ENCODE results near the gene INSR.

Gene INSR

DNA sequence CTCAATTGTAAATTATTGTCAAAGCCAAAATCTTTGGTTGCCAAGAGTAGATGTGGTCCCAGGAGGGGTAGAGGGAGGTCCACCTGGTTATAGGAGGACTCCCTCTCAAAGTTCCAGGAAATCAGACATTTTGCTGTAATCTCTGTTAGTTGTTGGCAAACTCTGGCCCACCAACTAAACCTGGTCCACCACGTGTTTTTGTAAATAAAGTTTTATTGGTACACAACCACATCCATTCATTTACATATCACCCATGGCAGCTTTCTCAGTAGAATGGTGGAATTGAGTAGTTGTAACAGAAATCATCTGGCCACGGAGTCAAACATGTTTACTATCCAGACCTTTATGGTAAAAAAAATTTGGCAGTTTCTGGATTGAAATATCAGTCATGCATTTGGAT lies 154.1 kb downstream of the INSR start:
- DNase-seq (ENCODE audit: low spot score) = no peak

DNA sequence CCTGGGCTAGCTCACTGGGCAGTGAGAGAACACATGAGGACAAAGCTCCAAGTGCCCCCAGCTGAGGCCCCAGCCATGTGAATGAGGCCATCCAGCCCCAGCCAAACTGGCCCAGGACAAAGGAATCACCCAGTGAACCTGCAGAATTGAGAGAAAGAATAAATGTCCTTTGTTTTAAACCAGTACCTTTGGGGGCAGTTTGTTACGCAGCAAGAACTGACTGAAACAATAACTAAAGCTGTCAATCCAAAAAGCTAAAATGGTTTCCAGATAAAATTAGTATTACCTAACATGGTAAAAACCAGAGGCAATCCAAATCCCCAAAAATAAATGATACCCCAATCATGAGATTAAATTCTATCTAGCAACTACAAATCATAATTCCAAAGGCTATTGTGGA lies 155.1 kb downstream of the INSR start:
- DNase-seq (ENCODE audit: low spot score) = no peak

DNA sequence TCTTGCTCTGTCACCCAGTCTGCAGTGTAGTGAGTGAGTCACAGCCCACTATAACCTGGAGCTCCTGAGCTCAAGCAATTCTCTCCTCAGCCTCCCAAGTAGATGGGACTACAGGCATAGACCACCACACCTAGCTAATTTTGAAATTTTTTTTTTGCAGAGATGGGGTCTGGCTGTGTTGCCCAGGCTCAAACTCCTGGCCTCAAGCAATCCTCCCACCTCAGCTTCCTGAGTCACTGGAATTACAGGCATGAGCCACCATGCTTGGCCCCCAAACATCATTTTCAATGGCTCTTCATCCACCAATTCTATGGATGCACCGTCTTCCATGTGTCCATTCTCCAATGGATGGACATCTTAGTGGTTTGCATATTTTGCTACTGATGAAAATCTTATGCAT lies 155.8 kb downstream of the INSR start:
- DNase-seq (ENCODE audit: low spot score) = no peak

DNA sequence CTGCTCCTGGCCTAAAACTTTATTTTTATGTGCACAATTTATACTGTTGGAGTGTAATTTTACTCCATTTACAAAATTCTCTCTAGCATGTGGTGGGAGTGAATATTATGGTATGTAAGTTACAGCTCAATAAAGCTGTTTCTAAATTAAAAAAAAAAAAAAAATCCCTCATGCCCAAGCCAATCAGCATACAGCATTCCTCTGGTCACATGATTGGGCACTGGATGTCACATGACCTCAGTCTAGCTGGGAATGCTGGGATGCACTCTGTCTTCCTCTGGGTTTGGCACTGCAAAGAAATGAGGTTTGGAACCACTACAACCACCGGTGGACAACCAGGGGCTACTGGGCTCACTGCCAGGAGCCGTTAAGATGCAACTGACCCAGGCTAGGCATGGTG lies 157.1 kb downstream of the INSR start:
- DNase-seq (ENCODE audit: low spot score) = no peak

DNA sequence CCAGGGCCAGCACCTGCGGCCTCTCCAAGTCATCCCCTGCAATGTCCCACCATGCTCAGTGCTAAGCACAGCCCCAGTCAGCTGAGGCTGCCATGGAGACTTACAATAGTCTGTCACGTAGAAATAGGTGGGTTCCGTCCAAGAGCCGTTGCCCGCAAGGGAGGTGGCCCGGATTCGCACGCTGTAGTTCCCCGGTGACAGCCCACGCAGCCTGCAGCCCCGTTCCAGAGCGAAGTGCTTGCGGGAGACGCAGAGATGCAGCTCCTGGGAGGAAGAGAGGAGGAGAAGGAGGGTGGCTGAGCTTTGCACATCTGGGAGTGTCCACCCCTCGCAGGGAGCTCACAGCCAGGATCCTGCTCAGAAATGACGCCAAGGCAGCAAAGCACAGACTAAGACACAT lies 162.2 kb downstream of the INSR start:
- no peak for DNase-seq (ENCODE audit: low spot score)

DNA sequence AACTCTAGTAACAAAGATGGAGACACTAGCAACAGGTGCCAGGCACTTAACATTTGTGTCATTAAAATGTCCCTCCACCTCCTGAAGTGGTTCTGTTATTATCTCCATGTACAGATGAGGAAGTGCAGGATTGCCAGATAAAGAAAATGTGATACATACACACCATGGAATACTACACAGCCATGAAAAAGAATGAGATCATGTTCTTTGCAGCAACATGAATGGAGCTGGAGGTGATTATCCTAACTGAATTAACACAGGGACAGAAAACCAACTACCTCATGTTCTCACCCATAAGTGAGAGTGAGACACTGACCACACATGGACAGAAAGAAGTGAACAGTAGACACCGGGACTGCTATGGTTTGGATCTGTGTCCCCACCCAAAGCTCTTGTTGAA lies 164.2 kb downstream of the INSR start:
- DNase-seq (ENCODE audit: low spot score) = no peak

DNA sequence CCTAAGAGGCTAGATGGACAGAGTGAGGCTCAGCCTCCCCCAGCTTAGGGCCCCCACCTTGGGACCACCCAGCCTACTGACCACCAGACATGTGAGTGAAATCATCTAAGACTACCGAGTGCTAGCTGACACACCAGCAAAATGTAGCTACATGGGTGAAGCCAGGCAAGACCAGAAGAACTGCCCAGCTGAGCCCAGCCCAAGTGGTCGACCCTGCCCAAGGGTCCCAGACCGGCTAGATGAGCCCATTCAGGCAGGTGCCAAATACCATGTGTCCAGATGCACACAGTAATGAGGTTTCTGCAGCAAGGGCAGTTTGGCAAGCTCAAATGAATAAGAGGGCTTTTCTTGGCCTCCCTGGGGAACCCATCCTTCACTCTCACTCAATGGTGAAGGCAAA lies 168.1 kb downstream of the INSR start:
- DNase-seq (ENCODE audit: low spot score) = no peak

DNA sequence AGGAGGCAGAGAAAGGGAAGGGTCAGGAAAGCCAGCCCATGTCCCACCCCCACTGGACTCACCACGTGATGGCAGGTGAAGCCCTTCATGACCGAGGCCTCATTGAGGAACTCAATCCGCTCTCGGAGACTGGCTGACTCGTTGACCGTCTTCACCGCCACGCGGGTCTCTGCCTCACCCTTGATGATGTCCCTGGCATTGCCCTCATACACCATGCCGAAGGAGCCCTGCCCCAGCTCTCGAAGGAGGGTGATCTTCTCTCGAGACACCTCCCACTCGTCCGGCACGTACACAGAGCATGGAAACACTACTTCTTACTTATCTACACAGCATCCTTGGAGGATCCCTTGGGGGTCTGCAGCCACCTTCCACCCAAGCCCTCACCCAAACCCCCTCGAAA lies 169.0 kb downstream of the INSR start:
- DNase-seq (ENCODE audit: low spot score) = no peak

DNA sequence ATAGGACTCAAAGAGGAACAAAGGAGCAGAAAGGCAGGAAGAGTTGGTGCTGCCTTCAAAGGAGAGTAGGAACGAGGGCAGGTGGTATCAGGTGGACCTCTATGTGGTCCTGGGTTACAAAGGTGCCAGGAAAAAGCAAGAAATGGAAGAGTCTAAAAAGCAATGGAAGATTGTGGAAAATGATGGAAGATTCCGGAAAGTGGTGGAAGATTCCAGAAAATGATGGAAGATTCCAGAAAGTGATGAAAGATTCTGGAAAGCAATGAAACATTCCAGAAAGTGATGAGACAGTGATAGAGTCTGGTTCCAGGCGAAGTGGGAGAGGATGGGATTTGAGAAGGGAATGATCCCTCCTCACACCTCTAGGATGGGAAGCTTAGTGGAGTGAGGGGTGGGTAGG lies 169.4 kb downstream of the INSR start:
- DNase-seq (ENCODE audit: low spot score) = no peak

DNA sequence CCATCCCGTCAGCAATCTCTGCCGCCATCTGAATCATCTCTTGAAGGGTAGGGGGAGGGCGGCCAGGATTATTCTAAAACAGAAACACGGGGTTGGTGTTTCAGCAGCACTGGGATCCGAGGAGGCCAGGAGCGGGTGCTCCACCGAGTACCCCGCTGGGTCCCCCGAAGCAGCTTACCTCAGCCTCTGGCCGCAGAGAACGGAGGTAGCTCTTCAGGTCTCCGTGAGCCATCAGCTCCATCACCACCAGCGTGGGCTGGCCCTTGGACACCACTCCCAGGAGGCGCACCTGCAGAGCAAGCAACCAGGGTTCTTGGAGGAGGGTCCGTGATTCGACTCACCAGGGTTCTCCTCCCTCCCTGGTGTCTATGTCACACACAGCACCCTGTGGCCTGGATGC lies 171.5 kb downstream of the INSR start:
- no peak for DNase-seq (ENCODE audit: low spot score)

DNA sequence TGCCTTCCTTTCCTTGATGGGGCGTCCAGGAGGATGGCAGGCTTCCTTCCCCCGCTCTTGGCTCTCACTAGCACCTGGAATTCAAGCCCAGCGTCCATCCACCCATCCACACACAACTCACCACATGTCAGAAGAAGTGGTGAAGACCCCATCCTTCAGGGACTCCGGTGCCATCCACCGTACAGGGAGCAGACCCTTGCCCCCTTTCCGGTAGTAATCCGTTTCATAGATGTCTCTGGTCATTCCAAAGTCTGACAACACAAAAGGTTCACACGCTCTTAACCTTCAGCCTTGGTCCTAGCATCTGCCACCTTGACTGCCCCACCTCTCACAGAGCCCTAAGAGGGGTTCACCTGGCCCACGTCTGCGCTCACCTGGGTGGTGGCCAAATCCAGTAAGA lies 173.7 kb downstream of the INSR start:
- DNase-seq (ENCODE audit: low spot score) = no peak

DNA sequence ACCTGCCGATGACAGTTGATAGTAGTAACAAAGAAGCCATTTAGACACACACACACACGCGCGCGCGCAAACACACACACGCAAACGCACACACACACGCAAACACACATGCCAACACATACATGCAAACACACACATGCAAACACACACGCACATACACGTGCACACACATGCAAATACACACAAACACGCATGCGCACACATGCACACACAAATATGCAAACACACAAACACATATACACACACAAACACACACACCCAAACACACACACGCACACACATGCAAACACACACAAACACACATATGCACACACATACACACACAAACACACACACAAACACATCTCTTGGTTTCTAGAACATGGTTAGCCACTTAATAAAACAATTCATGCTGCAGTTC lies 174.6 kb downstream of the INSR start:
- no peak for DNase-seq (ENCODE audit: low spot score)

DNA sequence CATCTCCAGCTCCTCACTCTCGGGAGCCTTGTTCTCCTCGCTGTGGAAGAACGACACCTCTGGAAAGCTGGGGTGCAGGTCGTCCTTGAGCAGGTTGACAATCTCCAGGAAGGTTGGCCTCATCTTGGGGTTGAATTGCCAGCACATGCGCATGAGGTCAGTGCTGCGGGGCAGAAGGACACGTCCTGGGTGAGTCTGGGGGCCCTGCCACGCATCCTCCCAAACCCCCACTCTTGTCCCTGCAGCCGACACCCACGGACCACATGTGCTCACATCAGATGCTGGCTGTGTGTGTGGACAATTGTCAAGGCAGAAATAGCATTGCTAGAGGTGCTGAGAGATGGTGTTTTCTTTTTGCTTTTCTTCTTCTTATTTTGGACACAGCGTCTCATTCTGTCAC lies 177.0 kb downstream of the INSR start:
- no peak for DNase-seq (ENCODE audit: low spot score)

DNA sequence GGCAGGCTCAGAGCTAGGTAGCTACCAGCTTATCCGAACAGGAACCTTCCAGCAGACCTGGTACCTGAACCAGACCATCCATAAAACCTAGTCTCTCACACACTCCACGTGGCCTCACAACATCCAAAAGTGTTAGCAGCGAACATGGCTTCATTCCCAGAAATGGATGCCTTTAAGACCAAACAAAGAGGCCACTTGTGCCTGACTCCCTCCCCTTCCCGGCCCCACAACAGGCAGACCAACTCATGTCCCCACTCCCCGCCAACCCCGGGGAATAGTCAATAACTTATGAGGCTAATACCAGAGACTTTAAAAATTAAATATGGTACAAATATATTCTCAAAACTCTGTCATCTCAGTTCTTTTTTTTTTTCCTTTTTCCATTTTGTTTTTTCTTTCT lies 178.5 kb downstream of the INSR start:
- no peak for DNase-seq (ENCODE audit: low spot score)

DNA sequence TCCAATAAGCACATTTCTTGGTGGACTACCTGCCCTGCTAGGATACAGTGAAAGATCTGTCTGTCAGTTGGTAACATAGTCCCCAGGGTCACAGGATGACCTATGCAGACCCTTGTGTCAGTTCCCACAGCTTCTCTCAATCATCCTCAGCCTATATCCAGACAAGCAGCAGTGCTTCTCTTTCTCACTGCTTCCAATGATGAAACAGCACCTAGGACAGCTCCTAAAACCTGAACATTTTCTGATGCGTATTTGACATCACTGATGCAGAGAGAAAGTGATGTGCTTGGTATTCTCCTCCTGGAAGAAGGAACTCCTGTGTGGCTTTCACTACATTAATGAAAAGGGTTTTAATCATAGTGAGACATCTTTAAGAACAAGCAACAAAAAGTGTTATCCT lies 181.0 kb downstream of the INSR start:
- DNase-seq (ENCODE audit: low spot score) = no peak

DNA sequence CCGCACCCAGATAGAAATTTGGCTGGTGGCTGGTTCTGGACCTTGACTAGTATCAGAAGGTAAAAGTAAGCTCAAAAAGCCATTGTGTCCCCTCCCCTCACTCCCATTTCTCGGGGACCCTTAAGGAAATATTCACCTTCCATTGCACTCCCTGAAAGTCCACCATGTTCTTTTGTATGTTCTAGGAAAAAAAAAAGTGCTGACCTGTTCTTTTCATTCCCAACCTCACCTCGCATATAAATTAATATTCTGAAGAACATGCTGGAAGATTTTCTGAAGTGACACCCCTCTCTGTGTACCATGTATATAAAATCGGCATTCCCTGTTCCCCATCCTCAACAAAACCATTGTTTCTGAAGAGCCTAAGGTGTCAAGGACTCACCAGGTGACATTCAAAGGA lies 181.5 kb downstream of the INSR start:
- DNase-seq (ENCODE audit: low spot score) = no peak

DNA sequence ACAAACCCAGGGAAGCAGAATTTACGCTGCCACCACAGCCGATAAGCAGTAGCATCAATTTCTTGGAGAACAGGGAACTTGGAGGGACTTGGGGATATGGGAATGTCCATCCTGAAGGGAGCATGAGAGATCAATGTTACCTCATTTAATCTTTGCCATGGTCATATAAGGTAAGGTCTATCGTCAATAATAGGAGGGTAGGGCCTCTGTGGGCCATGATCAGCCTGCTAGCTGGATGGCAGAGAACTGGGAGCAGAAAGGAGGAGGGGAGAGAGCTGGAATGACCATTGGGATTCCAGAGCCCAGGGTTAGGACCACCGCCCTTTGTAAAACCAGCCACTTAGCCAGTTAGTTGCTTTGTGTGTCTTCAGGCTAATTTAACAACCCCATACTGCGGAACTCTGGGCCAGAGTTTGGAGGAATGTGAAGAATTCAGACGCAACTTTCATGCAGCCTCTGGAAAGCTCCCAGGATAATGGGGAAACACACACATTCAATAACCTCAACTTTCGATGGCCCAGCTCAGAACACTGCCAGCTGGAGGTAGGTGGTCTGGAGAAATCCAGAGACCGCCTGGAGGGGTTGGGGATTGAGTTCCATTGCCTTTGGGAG lies 184.4 kb downstream of the INSR start:
- DNase-seq (ENCODE audit: low spot score) = no peak

DNA sequence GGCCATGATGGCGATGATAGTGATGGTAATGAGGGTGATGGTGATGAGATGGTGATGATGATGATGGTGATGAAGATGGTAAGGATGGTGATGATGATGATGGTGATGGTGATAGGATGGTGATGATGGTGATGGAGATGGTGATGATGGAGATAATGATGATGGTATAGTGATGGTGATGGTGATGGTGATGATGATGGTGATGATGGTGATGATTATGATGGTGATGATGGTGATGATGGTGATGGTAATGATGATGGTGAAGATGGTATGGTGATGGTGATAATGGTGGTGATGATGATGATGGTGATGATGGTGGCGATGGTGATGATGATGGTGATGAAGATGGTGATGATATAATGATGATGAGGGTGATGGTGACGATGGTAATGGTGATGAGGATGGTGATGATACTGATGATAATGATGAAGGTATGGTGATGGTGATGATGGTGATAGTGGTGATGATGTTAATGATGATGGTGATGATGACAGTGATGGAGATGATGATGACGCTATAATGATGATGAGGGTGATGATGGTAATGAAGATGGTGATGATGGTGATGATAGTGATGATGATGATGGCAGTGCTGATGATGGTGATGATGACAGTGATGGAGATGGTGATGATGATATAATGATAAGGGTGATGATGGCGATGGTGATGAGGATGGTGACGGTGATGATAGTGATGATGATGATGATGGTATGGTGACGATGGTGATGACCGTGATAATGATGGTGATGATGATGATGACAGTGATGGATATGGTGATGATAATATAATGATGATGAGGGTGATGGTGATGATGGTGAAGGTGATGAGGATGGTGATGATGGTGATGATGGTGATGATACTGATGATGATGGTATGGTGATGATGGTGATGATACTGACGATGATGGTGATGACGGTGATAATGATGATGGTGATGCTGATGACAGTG lies 187.2 kb downstream of the INSR start:
- no peak for DNase-seq (ENCODE audit: low spot score)

DNA sequence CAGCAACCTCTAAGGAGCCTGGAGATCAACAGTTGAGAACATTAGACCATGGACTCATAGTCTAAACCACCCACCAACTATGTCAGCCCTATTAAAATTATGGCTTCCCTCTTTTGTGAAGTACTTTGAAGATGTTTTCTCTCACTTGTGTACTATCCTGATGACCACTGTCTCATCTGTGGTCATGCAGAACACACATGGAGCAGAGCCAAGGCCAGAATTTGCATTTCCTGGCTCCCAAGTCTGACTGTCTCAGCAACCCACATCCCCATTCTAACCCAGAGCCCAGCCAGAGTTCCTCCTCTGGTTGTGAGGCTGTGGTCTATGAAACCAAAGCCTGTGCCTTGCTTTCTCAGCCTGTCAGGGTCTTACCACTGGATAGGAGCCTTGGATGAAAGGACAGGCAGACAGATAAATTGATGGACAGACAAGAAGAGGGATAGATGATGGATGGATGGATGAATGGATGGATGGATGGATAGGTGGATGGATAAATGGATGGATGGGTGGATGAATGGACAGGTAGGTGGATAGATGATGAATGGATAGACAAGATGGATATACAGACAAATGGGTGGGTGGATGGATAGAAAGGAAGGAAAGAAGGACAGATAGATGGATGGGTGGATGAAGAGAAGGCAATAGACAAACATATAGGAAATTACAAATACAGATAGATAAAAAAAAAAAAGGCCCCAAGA lies 189.3 kb downstream of the INSR start:
- DNase-seq (ENCODE audit: low spot score) = no peak

DNA sequence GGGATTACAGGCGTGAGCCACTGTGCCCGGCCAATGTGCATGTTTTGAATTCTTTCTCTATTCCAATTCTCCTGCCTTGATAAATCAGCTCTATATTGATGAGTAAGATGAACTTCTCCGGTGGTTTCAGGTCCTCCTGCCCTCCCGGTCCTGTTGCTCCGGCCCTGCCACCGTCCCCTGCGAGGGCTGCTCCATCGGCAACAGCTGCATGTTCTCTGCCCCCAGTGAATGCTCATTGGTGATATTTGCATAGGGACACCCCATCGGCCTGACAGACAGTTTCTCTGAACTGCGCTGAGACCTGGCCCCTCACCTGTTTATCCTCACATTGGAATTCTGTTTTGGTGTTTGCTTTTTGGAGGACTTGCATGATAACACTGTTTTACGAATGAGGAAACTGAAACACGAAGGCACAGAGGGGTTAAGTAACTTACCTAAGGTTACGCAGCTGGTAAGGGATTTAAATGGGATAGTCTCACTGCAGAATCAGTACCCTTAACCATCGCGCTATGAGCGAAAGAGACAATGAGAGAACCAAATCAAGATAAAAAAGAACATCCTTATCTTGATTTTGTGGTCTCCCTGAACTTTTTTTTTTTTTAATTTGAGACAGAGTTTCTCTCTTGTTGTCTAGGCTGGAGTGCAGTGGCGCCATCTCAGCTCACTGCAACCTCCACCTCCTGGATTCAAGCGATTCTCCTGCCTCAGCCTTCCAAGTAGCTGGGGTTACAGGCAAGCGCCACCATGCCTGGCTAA lies 192.5 kb downstream of the INSR start:
- DNase-seq (ENCODE audit: low spot score) = peak; percentile 38

DNA sequence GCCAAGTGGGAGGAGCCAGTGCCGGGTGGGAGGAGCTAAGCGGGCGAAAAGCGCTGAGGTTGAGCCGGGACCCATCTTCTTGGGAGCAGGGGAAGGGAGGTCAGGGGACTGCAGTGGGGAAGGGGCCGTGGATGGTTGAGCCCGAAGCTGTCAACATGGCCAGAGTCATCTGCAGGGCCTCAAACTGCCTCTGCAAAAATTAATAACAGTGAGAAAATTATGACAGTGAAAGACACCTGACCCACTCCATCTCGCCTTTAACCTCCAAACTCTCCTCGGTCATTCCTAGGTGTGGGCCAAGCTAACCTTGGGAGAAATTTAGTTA lies 194.7 kb downstream of the INSR start:
- no peak for DNase-seq (ENCODE audit: low spot score)

Measured in HuH-7 (cell line).